GM19035 (cell line): ENCODE data around the gene CAMK1G.

ENCODE experiments used
- ATAC-seq: cut with Tn5 transposase; IDR thresholded peaks from one replicate; pipeline ENCODE4 v1.9.1; 2021; ENCODE audit not compliant: unreplicated experiment

CAMK1G gene

GRCh38 chr1:209564849-209565248 is 18.7 kb upstream of the CAMK1G start:
- no peak for ATAC-seq

GRCh38 chr1:209565759-209566678 is 17.5 kb upstream of the CAMK1G start:
- peak; percentile 84 for ATAC-seq

GRCh38 chr1:209567698-209568175 is 15.8 kb upstream of the CAMK1G start:
- ATAC-seq, result no peak

GRCh38 chr1:209569455-209570207 is 13.9 kb upstream of the CAMK1G start:
- ATAC-seq, result no peak

GRCh38 chr1:209570743-209571142 is 12.8 kb upstream of the CAMK1G start:
- ATAC-seq, result no peak

GRCh38 chr1:209576392-209577197 is 6.9 kb upstream of the CAMK1G start:
- peak; percentile 81 for ATAC-seq

- no peak for ATAC-seq
Observed at GRCh38 chr1:209577346-209577745, 6.2 kb upstream of the CAMK1G start.

- ATAC-seq, result no peak
Observed at GRCh38 chr1:209580577-209580976, 2.9 kb upstream of the CAMK1G start.

GRCh38 chr1:209584231-209584672 is 738 bp downstream of the CAMK1G start:
- ATAC-seq, result no peak

- ATAC-seq, result no peak
Observed at GRCh38 chr1:209585197-209585596, 1.7 kb downstream of the CAMK1G start.

- no peak for ATAC-seq
Observed at GRCh38 chr1:209585672-209586071, 2.2 kb downstream of the CAMK1G start.

- ATAC-seq, result no peak
Observed at GRCh38 chr1:209586221-209586740, 2.8 kb downstream of the CAMK1G start.

- no peak for ATAC-seq
Observed at GRCh38 chr1:209587789-209588188, 4.3 kb downstream of the CAMK1G start.

GRCh38 chr1:209589440-209589839 is 5.9 kb downstream of the CAMK1G start:
- ATAC-seq, result no peak

GRCh38 chr1:209589863-209590262 is 6.3 kb downstream of the CAMK1G start:
- no peak for ATAC-seq

- no peak for ATAC-seq
Observed at GRCh38 chr1:209590405-209590804, 6.9 kb downstream of the CAMK1G start.

GRCh38 chr1:209593747-209594146 is 10.2 kb downstream of the CAMK1G start:
- ATAC-seq, result no peak

GRCh38 chr1:209594440-209594839 is 10.9 kb downstream of the CAMK1G start:
- ATAC-seq, result no peak

GRCh38 chr1:209595028-209595427 is 11.5 kb downstream of the CAMK1G start:
- ATAC-seq, result no peak

- ATAC-seq, result no peak
Observed at GRCh38 chr1:209595599-209596285, 12.2 kb downstream of the CAMK1G start.
